Small intestine (tissue), 7 donors: ENCODE results near the gene CRYBG1. TPM values are rescaled to one million over a fixed set of nuclear protein-coding genes. Genes with fewer than 3 reads are reported as not detected.
A peak's percentile ranks its signal among the peaks of the same experiment; 100 is the strongest.
"Not testable (repeated sequence)": the region's sequence is repeated elsewhere in the genome, so short reads cannot be mapped to it uniquely, and the experiment has no call there.

Experiments
- DNase-seq, 2 donors: peaks; one replicate each; pipeline versions ENCODE4 v3.0.0 to v3.0.0-alpha.2; 2013
- FAIRE-seq: peaks from 2 replicates; lab custom pipeline; 2012; peaks lifted over from hg19 to GRCh38; lab: Jason Lieb, UNC
- H3K27ac ChIP-seq, 3 donors: one replicate each; pipeline ENCODE4 v1.5.1; 2013; ENCODE audit warnings: low read length in 2 of 3, mild to moderate bottlenecking in 2 of 3, control low read depth in 1 of 3, inconsistent platforms in 1 of 3, low read depth in 1 of 3, moderate library complexity in 1 of 3
- H3K27me3 ChIP-seq, 3 donors: one replicate each; pipeline ENCODE4 v1.6.1; 2013; ENCODE audit warnings: low read length in 3 of 3, inconsistent platforms in 1 of 3; ENCODE audit not compliant: control insufficient read depth in 3 of 3, insufficient read depth in 3 of 3
- H3K36me3 ChIP-seq, 3 donors: one replicate each; pipeline ENCODE4 v1.6.1; 2013; ENCODE audit warnings: low read length in 3 of 3, inconsistent platforms in 1 of 3, low read depth in 1 of 3, mild to moderate bottlenecking in 1 of 3, moderate library complexity in 1 of 3; ENCODE audit not compliant: control insufficient read depth in 3 of 3, insufficient read depth in 2 of 3
- H3K4me1 ChIP-seq, 3 donors: one replicate each; pipeline ENCODE4 v1.6.1; 2013; ENCODE audit warnings: low read length in 2 of 3, inconsistent platforms in 1 of 3, low read depth in 1 of 3, mild to moderate bottlenecking in 1 of 3, moderate library complexity in 1 of 3; ENCODE audit not compliant: control insufficient read depth in 3 of 3, insufficient read depth in 2 of 3
- H3K4me3 ChIP-seq, 3 donors: one replicate each; pipeline ENCODE4 v1.5.1; 2013; ENCODE audit warnings: low read length in 3 of 3, control low read depth in 1 of 3, inconsistent platforms in 1 of 3, low read depth in 1 of 3, mild to moderate bottlenecking in 1 of 3, moderate library complexity in 1 of 3
- H3K9me3 ChIP-seq, 2 donors: one replicate each; pipeline ENCODE4 v1.6.1; 2013; ENCODE audit warnings: low read depth in 1 of 2, low read length in 1 of 2; ENCODE audit not compliant: control insufficient read depth in 2 of 2, insufficient read depth in 1 of 2
- WGBS, 3 donors: extraction: QIAGEN DNeasy Blood & Tissue Kit; methylation state at CpG; one replicate each; pipeline ENCODE4 v1.1.7; 2013; 5-methylcytosine and 5-hydroxymethylcytosine counted together
- polyA plus RNA-seq, 4 donors: library from polyadenylated mRNA; stranded (reverse) in 3 of 4; unstranded in 1 of 4; fragments of 200-250 nt in 3 of 4; fragments of 120-200 nt in 1 of 4; gene quantifications; one replicate each; pipeline versions ENCODE4 v1.2.1 to v1.2.3, GENCODE V29; 2013
- donor health status: healthy with polysubstance abuse.
- donor health status: control.
- donor health status: control.
- donor health status: Bipolar disorder and iron deficiency.
- donor health status: healthy.

CRYBG1 gene
- polyA plus RNA-seq, 4 donors, result 13.2 to 33.9 (median 23.6) TPM

DNA sequence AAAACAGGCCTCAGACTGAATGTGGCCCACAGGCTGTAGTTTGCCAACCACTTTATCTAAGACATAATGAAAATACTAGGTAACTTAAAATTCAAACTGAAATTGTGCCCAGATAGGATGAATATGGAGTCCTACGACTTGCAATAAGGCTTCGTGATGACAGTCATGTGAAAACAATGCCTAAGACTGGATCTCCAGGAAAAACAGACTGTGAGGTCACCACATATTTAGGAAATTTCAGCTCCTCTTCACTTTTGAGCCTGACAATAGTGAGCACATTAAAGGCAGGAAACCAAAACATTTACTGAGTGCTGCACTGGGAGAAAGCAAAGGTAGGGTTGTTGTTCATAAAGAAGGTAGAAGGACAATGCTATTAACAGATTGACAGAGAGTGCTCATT is 218.8 kb downstream of the CRYBG1 start:
- Histone ChIP-seq H3K36me3 (peaks cover 0 to 21% (median 3%) of the 10 kb centered on the region in 3 donors), H3K4me1 (no peaks in the 10 kb centered on the region), H3K27ac (no peak overlapping the region), H3K9me3 (no peaks in the 10 kb centered on the region), H3K4me3 (no peak overlapping the region), H3K27me3 (no peaks in the 10 kb centered on the region)
- DNase-seq (no peak), FAIRE-seq (no peak)
- 95 to 99% (median 97%) methylated on average over 2 of the region's 2 CpGs for WGBS, 3 donors

DNA sequence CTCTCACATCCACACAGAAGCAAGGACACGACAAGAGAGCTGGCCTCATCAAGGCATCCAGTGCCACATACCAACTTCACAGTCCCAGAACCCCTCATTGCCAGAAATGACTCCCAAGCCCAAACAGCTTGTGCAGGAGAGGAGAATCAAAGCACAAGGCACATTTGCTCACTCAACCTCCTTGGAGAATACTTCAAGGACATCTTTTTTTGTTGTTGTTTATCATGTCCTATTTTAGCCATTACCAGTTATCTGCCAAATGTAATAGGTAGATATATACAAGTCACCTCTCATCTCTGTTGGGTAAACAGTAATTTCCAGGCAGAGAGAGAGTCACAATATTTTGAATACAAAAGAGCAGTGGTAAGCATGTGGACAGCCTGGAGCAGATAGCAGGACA is 221.0 kb downstream of the CRYBG1 start:
- Histone ChIP-seq H3K9me3 (no peaks in the 10 kb centered on the region), H3K4me1 (no peaks in the 10 kb centered on the region), H3K27ac (no peak overlapping the region), H3K36me3 (peaks cover 2 to 10% (median 3%) of the 10 kb centered on the region in 3 donors), H3K4me3 (no peak overlapping the region), H3K27me3 (no peaks in the 10 kb centered on the region)
- 92 to 95% (median 92%) methylated on average over 1 of the region's 1 CpG for WGBS, 3 donors
- no peak for DNase-seq
- no peak for FAIRE-seq

DNA sequence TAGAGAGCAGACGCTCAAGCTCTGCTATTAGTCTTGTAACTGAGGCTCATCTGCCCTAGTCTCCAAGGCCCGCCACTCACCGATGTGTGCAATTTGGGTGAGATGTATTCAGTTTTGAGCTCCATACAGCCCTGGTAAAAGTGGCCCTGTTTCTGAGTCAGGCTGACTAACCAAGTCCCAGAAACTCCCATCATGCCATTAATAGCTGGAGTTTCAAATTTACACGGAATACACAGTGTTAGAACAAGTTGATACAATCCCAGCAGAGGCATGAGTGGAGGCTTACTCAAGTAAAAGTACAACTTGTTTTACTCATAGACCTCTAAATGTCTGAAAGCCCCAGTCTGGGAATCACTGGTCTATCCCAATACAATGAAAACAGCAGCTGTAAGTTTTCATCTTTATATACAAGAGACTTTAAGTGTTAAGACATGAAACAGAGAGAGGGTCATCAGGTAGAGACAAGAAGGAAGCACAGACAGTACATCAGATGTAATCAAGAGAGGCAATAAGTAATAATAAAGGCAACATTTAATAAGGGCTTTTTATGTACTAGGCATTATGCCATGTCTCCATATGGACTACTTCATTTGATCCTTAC is 226.4 kb downstream of the CRYBG1 start:
- Histone ChIP-seq H3K4me1 (no peaks in the 10 kb centered on the region), H3K9me3 (no peaks in the 10 kb centered on the region), H3K27ac (no peak overlapping the region), H3K27me3 (no peaks in the 10 kb centered on the region), H3K4me3 (no peak overlapping the region), H3K36me3 (peaks cover 2 to 23% (median 5%) of the 10 kb centered on the region in 3 donors)
- WGBS, 3 donors, result 81 to 97% (median 92%) methylated on average over 4 of the region's 4 CpGs
- FAIRE-seq, result no peak
- no peak for DNase-seq

DNA sequence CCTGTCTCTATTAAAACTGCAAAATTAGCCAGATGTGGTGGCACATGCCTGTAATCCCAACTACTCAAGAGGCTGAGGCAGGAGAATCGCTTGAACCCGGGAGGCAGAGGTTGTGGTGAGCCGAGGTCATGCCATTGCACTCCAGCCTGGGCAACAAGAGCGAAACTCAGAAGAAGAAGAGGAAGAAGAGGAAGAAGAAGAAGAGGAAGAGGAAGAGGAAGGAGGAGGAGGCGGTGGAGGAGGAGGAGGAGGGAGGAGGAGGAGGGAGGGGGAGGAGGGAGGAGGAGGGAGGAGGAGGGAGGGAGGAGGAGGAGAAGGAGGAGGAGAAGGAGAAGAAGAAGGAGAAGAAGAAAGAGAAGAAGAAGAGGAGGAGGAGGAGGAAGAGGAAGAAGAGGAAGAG is 228.4 kb downstream of the CRYBG1 start:
- FAIRE-seq, DNase-seq, H3K4me1 ChIP-seq, H3K27ac ChIP-seq, H3K27me3 ChIP-seq, H3K9me3 ChIP-seq, H3K4me3 ChIP-seq: not testable (repeated sequence)
- peaks cover 2 to 18% (median 2%) of the 10 kb centered on the region in 3 donors for H3K36me3 ChIP-seq
- 64 to 88% (median 81%) methylated on average over 2 to 4 of the region's 5 CpGs for WGBS, 3 donors

DNA sequence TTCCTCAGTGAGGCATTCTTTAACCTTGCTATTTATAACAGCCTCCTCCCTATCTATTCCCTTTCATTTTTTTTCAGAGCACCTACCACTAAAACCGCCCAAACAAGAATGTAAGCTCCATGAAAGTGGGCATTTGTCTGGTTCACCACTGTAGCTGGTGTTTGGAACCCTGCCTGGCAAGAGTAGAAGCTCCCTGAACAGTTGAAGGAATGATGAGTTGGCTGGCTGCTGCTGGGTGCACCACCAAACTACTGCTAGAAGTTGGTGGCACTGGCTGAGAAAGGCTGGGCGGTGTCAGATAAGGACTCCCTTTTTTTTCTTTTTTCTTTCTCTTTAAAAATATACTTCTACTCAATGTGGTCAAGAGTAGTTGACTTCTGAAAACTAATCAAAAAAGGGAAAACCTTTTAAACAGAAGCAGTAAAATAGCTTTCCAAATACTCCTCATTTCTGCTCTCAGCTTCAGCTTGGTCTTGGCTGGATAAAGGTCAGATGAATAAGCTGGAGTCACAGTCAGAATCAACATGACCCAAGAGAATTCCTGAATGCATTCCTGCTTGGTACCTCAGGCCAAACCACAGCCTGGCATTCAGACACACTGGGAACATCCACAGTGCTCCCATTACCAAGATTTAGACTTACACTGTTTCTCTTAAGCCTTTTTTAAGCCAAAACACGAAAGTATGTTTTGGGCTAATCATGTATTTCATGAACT is 230.8 kb downstream of the CRYBG1 start:
- peaks cover 0 to 13% (median 2%) of the 10 kb centered on the region in 3 donors for H3K36me3 ChIP-seq
- no peak overlapping the region for H3K27ac ChIP-seq
- no peaks in the 10 kb centered on the region for H3K4me1 ChIP-seq
- no peaks in the 10 kb centered on the region for H3K27me3 ChIP-seq
- DNase-seq (no peak), FAIRE-seq (no peak)
- WGBS, 3 donors, result 94 to 96% (median 94%) methylated on average over 3 of the region's 3 CpGs
- no peak overlapping the region for H3K4me3 ChIP-seq
- H3K9me3 ChIP-seq, result no peaks in the 10 kb centered on the region

DNA sequence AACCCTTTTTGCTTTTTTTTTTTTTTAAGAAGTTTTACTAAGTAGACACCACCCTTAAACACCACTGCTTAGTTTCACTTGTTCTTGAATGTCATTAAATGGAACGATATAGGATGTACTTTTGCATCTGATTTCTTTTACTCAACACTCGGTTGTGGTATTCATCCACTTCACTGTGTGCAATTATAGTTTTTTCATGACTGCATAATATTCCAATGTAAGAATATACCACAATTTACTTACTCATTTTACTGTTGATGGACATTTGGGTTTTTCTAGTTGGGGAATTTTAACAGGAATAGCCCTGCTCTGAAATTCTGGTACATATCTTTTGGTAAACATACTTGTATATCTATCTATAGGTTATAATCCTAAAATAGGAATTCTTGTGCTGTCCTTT is 238.9 kb downstream of the CRYBG1 start:
- Histone ChIP-seq H3K36me3 (no peaks in the 10 kb centered on the region), H3K4me1 (no peaks in the 10 kb centered on the region), H3K4me3 (no peak overlapping the region), H3K9me3 (no peaks in the 10 kb centered on the region), H3K27ac (no peak overlapping the region), H3K27me3 (no peaks in the 10 kb centered on the region)
- DNase-seq, result no peak
- 69 to 85% (median 82%) methylated on average over 2 of the region's 2 CpGs for WGBS, 3 donors
- no peak for FAIRE-seq

DNA sequence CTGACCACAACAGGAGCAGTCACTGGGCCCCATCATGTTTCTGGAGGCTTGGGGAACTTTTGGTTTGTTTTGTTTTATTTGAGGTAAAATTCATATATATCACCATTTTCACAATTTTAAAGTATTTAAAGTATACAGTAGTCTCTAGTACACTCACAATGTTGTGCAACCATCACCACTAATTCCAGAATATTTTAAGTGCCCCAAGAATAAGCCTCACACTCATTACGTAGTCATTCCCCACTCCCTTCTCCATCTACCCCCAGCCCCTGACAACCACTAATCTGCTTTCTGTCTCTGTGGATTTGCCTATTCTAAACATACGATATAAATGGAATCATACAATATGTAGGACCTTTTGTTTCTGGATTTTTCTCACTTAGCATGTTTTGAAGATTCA is 239.8 kb downstream of the CRYBG1 start:
- peaks cover 0 to 5% (median 0%) of the 10 kb centered on the region in 3 donors for H3K36me3 ChIP-seq
- no peak overlapping the region for H3K4me3 ChIP-seq
- 94 to 99% (median 98%) methylated on average over 2 of the region's 2 CpGs for WGBS, 3 donors
- no peak overlapping the region for H3K27ac ChIP-seq
- no peaks in the 10 kb centered on the region for H3K4me1 ChIP-seq
- FAIRE-seq (no peak), DNase-seq (no peak)
- no peaks in the 10 kb centered on the region for H3K9me3 ChIP-seq
- H3K27me3 ChIP-seq, result no peaks in the 10 kb centered on the region

DNA sequence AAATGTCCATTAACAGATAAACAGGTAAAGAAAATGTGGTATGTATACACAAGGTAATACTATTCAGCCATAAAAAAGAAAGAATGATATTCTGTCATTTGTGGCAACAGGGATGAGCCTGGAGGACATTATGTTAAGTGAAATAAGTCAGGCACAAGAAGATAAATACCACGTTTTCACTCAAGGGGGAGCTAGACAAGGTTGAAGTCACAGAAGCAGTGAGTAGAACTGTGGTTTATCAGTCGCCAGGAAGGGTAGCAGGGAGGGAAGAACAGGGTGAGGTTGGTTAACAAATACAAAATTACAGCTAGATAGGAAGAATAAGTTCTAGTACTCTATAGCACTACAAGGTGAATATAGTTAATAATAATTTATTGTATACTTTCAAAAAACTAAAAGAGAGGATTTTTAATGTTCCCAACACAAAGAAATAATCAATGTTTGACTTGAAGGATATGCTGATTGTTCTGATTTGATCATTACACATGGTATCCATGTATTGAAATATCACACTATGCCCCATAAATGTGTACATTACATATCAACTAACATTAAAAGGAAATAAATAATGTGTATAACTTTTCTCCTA is 247.7 kb downstream of the CRYBG1 start:
- no peak overlapping the region for H3K27ac ChIP-seq
- no peaks in the 10 kb centered on the region for H3K4me1 ChIP-seq
- DNase-seq (peak; percentile 74 to 83), FAIRE-seq (peak; percentile 74)
- no peaks in the 10 kb centered on the region for H3K9me3 ChIP-seq
- no peak overlapping the region for H3K4me3 ChIP-seq
- 6 to 14% (median 8%) methylated on average over 2 of the region's 2 CpGs for WGBS, 3 donors
- H3K27me3 ChIP-seq, result no peaks in the 10 kb centered on the region
- peaks cover 0 to 8% (median 0%) of the 10 kb centered on the region in 3 donors for H3K36me3 ChIP-seq
